Stimulated activated naive CD8-positive, alpha-beta T cell treated with anti-CD3 and anti-CD28 coated beads, Interleukin-15, Interleukin-2, amounts not matched to agents 100 U/mL and 50 U/mL, for 24 hours (primary cell): ENCODE measurements around the gene SIDT2.
A peak's percentile ranks its signal among the peaks of the same experiment; 100 is the strongest.

Source experiments
- ATAC-seq: fragments of 150-1000 bp; cut with Tn5 transposase; one replicate; pipeline ENCODE4 v1.10.0; 2021
- DNase-seq: peaks from one replicate; pipeline ENCODE4 v3.0.0; 2021

The SIDT2 gene

GRCh38 chr11:117189191-117189940 is 10.8 kb downstream of the SIDT2 start:
- DNase-seq, result peak; percentile 20

GRCh38 chr11:117189941-117190544 is 11.5 kb downstream of the SIDT2 start:
- DNase-seq, result peak; percentile 1
- ATAC-seq, result no peak

More at GRCh38 chr11:117189191-117189940, 10.8 kb downstream of the SIDT2 start:
- peak; percentile 24 for ATAC-seq

GRCh38 chr11:117191680-117192400 is 13.3 kb downstream of the SIDT2 start:
- DNase-seq, result no peak
- ATAC-seq, result no peak

GRCh38 chr11:117192401-117192875 is 13.9 kb downstream of the SIDT2 start:
- DNase-seq (no peak), ATAC-seq (no peak)

GRCh38 chr11:117193130-117194020 is 14.8 kb downstream of the SIDT2 start:
- no peak for ATAC-seq
- no peak for DNase-seq

- DNase-seq (no peak), ATAC-seq (no peak)
Observed at GRCh38 chr11:117194267-117194666, 15.7 kb downstream of the SIDT2 start.

- DNase-seq, result no peak
- ATAC-seq, result no peak
Observed at GRCh38 chr11:117195258-117195657, 16.7 kb downstream of the SIDT2 start.

GRCh38 chr11:117195761-117196160 is 17.2 kb downstream of the SIDT2 start:
- no peak for DNase-seq
- no peak for ATAC-seq

GRCh38 chr11:117197006-117197405 is 18.5 kb downstream of the SIDT2 start:
- no peak for ATAC-seq
- DNase-seq, result no peak

- DNase-seq (no peak), ATAC-seq (no peak)
Observed at GRCh38 chr11:117197516-117198456, 19.2 kb downstream of the SIDT2 start.

- DNase-seq, result no peak
- ATAC-seq, result no peak
Observed at GRCh38 chr11:117198613-117199012, 20.1 kb downstream of the SIDT2 start.

- no peak for ATAC-seq
- DNase-seq, result no peak
Observed at GRCh38 chr11:117199053-117199915, 20.7 kb downstream of the SIDT2 start, which contains the start of gene TAGLN. TAGLN (plus strand) TSS chr11:117199370; CDS start chr11:117203014, 3,644 bp downstream.

GRCh38 chr11:117199916-117200812 is 21.6 kb downstream of the SIDT2 start:
- no peak for ATAC-seq

GRCh38 chr11:117200813-117201657 is 22.5 kb downstream of the SIDT2 start:
- no peak for ATAC-seq
- DNase-seq, result no peak

More at GRCh38 chr11:117199916-117200812, 21.6 kb downstream of the SIDT2 start:
- DNase-seq, result no peak

GRCh38 chr11:117201658-117202305 is 23.2 kb downstream of the SIDT2 start:
- ATAC-seq, result no peak

GRCh38 chr11:117202386-117203068 is 24.0 kb downstream of the SIDT2 start:
- DNase-seq, result no peak

More at GRCh38 chr11:117201658-117202305, 23.2 kb downstream of the SIDT2 start:
- DNase-seq, result no peak

GRCh38 chr11:117203069-117203407 is 24.5 kb downstream of the SIDT2 start:
- DNase-seq, result no peak
- ATAC-seq, result no peak

More at GRCh38 chr11:117202386-117203068, 24.0 kb downstream of the SIDT2 start:
- ATAC-seq, result no peak
